Measurements from ENCODE around the gene ZNRD2.

- TF ChIP-seq EZH2 (IDR thresholded peaks at IDR 0.05) = no peak
- peak; percentile 59 for TF ChIP-seq POLR2AphosphoS5 (IDR thresholded peaks at IDR 0.05; ENCODE audit: borderline replicate concordance, low read depth, low read length)
- TF ChIP-seq FOXP2 (optimal IDR thresholded peaks at IDR 0.05; ENCODE audit: control extremely low read depth, extremely low read length, insufficient read depth) = no peak
Observed at GRCh38 chr11:65553301-65554001, 16.8 kb upstream of the ZNRD2 start.
